HUES48 (cell line): ENCODE data around the gene C1orf174.

Experiments
- H3K27ac ChIP-seq: one replicate; pipeline ENCODE4 v1.7.0; 2013; ENCODE audit warnings: low read depth, low read length, inconsistent platforms
- H3K27me3 ChIP-seq: 2 replicates; pipeline ENCODE4 v1.6.1; 2013; ENCODE audit warnings: mild to moderate bottlenecking, low read length; ENCODE audit not compliant: control insufficient read depth, insufficient read depth
- H3K36me3 ChIP-seq: 2 replicates; pipeline ENCODE4 v1.6.1; 2013; ENCODE audit warnings: low read length; ENCODE audit not compliant: control insufficient read depth, insufficient read depth
- H3K4me1 ChIP-seq: 2 replicates; pipeline ENCODE4 v1.6.1; 2013; ENCODE audit warnings: mild to moderate bottlenecking, low read length; ENCODE audit not compliant: control insufficient read depth, insufficient read depth
- H3K4me3 ChIP-seq: 2 replicates; pipeline ENCODE4 v1.5.1; 2013; ENCODE audit warnings: mild to moderate bottlenecking, low read depth, low read length
- H3K9ac ChIP-seq: 2 replicates; pipeline ENCODE4 v1.6.1; 2013; ENCODE audit warnings: mild to moderate bottlenecking, low read depth, low read length, moderate library complexity
- H3K9me3 ChIP-seq: 2 replicates; pipeline ENCODE4 v1.6.1; 2013; ENCODE audit warnings: low read length; ENCODE audit not compliant: control insufficient read depth, insufficient read depth

C1orf174 gene

DNA sequence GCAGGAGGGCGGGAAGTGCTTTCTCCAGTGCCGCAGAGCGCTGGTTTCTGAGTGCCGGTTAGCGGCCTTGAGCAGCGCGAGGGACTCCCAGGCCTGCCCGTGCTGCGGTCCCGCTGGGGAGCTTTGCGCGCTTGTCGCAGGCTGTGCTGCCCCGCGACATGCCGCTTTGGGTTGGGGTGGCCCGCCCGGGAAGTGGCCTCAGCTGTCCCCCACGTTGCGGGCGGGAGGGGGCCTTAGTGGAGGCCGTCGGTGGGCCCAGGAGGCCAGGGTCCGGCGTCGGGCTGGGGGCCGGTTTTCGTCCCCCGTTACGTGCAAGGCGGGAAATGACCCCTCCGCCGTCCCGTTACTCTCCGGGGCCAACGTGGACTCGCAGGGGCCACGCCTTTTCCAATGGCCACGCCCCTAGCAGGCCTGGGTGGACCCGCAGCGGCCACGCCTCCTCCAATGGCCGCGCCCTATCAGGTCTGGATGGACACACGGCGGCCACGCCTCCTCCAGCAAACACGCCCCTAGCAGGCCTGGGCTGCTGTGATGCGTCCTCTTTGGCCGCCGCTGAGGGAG lies 977 bp upstream of the C1orf174 start:
- H3K36me3 ChIP-seq: no peaks in the 10 kb centered on the region
- no peaks in the 10 kb centered on the region for H3K9me3 ChIP-seq
- H3K27me3 ChIP-seq: no peaks in the 10 kb centered on the region
- peak overlapping the region; percentile 88 for H3K4me3 ChIP-seq
- peak overlapping the region; percentile 99 for H3K27ac ChIP-seq
- peak overlapping the region; percentile 75 for H3K9ac ChIP-seq
- H3K4me1 ChIP-seq: peaks cover 5% of the 10 kb centered on the region

DNA sequence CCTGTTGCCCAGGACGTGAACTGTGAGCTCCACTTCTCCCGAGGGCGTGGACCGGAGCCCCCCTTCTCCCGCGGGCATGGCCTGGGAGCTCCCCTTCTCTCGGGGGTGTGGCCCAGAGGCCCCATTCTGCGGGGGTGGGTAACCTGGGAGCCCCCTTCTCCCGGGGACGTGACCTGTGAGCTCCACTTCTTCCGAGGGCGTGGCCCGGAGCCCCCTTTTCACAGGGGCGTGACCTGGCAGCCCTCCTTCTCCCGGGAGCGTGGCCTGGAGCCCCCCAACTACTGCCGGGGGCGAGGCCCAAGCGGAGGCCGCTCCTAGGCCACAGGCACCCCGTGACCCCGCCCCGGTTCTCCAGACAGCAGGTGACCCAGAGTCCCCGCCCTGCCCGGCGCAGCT lies 320 bp downstream of the C1orf174 start:
- Histone ChIP-seq H3K36me3 (peaks cover 7% of the 10 kb centered on the region; the same call in 1 of the 2 replicates), H3K27ac (peak overlapping the region; percentile 99), H3K4me1 (peaks cover 5% of the 10 kb centered on the region), H3K27me3 (no peaks in the 10 kb centered on the region), H3K4me3 (peak overlapping the region; percentile 88), H3K9me3 (no peaks in the 10 kb centered on the region), H3K9ac (peak overlapping the region; percentile 73)

DNA sequence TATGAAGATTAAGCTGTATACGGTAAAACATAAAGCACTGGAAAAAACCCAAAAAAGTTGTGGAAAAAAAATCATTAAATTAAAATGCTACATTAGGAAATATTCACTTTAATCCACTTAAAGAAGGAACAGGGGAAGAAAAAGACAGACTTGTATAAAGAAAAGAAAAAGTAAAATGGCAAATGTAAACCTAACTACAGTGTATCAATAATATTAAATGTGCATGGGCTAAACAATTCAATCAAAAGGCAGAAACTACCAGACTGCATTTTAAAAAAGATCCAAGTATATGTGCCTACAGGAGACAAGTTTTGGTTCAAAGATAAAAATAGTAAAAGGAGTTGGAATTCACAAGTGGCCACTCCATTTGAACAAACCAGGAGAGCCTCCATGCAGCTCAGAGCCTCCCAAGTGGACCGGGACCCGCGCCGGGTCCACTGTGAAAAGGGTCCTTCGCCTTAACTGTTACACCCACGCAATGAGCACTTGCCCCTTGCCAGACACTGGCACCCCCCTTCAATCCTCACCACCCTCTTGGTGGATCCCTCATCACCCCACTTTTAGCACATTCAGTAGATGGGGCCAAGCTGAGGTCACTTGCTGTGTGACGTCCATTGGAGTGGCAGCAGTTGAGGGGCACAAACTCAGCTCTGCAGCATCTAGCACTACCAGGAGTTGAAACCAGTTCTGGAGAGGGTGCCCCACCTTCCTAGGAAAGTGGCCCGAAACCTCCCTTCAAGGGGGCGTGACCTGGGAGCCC lies 898 bp downstream of the C1orf174 start:
- Histone ChIP-seq H3K9ac (peak overlapping the region; percentile 73), H3K4me3 (peak overlapping the region; percentile 88), H3K36me3 (peaks cover 7% of the 10 kb centered on the region; the same call in 1 of the 2 replicates), H3K27ac (peak overlapping the region; percentile 99), H3K4me1 (peaks cover under 1% of the 10 kb centered on the region), H3K27me3 (no peaks in the 10 kb centered on the region), H3K9me3 (no peaks in the 10 kb centered on the region)

DNA sequence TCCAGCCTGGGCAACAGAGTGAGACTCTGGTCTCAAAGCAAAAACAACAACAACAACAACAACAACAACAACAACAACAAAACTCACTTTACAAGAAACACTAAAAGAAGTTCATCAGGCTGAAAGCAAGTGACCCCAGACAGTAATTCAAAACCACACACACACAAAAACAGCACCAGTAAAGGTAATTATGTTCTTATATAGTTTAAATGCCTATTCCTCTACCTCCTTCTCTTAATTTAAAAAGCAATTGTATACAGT lies 1.7 kb downstream of the C1orf174 start:
- H3K9me3 ChIP-seq: no peaks in the 10 kb centered on the region
- H3K4me3 ChIP-seq: 0 out of 2 replicates have a peak overlapping the region, but pooled peaks have one; percentile 88
- no peak overlapping the region for H3K9ac ChIP-seq
- H3K27ac ChIP-seq: no peak overlapping the region
- no peaks in the 10 kb centered on the region for H3K27me3 ChIP-seq
- H3K36me3 ChIP-seq: peaks cover 7% of the 10 kb centered on the region; the same call in 1 of the 2 replicates
- no peaks in the 10 kb centered on the region; the same call in 1 of the 2 replicates for H3K4me1 ChIP-seq

DNA sequence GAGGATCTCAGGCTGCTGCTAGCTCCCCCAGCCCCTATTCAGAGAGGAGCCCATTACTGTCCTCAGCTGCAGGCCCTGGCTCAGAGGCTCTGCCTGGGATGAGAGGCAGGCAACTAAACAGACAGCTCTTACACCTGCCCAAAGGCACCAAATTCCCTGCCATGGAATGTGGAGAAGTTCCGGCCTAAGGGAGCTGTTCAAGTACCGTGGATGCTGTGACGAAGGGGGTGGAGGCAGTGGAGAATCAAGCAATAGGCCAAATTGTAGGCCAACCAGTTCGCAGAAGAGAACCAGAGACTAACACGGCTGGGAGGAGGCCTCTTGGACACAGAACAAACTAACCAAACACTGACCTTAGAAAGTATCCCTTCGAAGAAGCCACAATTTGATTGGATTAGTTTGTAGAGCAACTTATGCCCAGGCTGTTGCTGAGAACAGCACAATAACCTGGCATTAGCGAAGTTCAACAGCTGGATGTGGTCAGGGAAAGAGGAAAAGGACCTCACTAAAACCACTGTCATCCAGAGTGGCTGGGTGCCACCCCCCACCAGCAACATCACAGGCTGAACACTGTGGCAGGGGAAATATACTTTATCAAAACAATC lies 3.6 kb downstream of the C1orf174 start:
- H3K36me3 ChIP-seq: peaks cover 9% of the 10 kb centered on the region
- no peak overlapping the region for H3K27ac ChIP-seq
- no peak overlapping the region for H3K9ac ChIP-seq

DNA sequence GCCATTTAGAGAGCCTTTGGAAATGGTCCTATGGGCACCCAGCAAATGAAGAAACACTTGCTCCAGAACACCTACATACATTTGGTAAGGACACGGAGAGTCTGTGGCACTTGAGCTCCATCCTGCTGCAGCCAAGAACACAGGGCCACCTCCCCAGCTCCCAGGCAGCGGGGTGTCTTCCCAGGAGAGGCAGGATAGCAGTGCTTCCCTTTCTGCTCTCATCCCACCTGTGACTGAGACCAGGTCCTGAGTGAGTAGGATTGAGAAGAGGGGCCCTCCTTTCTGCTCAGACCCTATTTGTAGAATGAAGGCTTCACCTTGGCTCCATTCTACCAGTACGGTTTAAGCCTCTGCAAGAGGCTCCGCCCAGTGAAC lies 4.1 kb downstream of the C1orf174 start:
- Histone ChIP-seq H3K4me3 (no peak overlapping the region), H3K27me3 (no peaks in the 10 kb centered on the region), H3K36me3 (peaks cover 14% of the 10 kb centered on the region), H3K9ac (no peak overlapping the region), H3K4me1 (no peaks in the 10 kb centered on the region; the same call in 1 of the 2 replicates), H3K9me3 (no peaks in the 10 kb centered on the region), H3K27ac (no peak overlapping the region)

More for the DNA sequence above, 3.6 kb downstream of the C1orf174 start:
- Histone ChIP-seq H3K4me1 (no peaks in the 10 kb centered on the region; the same call in 1 of the 2 replicates), H3K27me3 (no peaks in the 10 kb centered on the region), H3K4me3 (no peak overlapping the region), H3K9me3 (no peaks in the 10 kb centered on the region)

DNA sequence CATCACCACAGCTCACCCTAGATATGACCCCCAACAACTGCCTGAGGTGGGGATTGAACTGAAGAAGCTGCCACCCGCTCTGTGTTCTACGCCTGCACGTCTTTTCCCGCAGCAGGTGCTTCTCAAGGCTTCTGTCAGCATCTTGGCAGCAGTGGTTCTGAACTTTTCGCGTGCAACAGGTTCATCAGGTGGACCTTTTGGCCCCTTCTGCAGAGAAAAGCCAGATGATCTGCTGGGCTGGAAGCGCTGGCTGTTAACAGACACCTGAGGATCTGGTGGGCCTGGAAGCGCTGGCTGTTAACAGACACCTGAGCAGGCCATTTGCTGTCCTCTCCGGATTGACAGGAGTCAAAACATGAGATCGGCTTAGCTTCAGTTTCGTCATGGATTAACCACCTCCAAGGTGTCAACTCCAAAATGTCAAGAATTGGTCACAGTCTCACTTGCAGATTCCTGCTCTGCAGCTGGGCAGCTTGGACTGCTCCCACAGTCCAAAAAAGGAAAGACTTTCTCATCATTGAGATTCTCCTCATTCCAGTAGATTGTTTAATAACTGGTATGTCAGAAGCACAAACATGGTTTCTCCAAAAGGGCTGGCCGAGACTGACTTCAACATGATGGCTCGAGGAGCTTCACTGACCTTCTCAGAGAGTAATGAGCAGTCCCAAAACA lies 4.7 kb downstream of the C1orf174 start:
- Histone ChIP-seq H3K27ac (no peak overlapping the region), H3K4me3 (no peak overlapping the region), H3K9ac (no peak overlapping the region), H3K36me3 (peaks cover 19% of the 10 kb centered on the region), H3K4me1 (no peaks in the 10 kb centered on the region; the same call in 1 of the 2 replicates), H3K27me3 (no peaks in the 10 kb centered on the region), H3K9me3 (no peaks in the 10 kb centered on the region)

DNA sequence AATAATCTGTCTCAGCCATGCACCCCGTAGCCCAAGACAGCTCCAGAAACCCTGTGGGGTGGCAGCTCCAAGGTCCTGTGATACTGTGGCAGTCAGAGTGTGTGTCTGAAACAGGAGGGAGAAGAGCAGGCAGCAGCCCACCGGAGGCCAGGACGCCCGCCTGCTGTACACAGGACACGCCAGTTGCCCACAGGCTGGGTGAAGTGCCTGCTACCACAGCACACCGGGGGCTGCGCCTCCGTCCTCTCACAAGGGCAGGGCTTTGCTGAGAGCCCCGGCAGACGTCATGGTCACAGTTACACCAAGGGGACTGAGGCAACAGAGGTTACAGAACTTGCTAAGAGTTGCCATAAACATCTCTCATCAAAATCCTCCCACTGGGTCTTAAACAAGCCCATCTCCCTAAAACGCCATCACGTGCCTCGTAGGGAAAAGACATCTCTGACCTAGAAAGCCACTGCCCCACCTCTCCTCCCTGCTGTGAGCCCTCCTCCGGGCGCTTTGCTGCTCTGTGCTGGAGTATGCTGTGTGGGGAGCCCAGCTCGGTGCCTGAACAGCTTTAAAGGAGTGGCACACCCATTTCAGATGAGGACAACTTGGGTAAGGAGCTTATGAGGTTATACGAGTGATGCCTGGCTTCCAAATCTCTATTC lies 5.3 kb downstream of the C1orf174 start:
- Histone ChIP-seq H3K4me3 (no peak overlapping the region), H3K9ac (no peak overlapping the region), H3K27ac (no peak overlapping the region), H3K27me3 (no peaks in the 10 kb centered on the region), H3K36me3 (peaks cover 26% of the 10 kb centered on the region), H3K9me3 (no peaks in the 10 kb centered on the region), H3K4me1 (no peaks in the 10 kb centered on the region; the same call in 1 of the 2 replicates)

DNA sequence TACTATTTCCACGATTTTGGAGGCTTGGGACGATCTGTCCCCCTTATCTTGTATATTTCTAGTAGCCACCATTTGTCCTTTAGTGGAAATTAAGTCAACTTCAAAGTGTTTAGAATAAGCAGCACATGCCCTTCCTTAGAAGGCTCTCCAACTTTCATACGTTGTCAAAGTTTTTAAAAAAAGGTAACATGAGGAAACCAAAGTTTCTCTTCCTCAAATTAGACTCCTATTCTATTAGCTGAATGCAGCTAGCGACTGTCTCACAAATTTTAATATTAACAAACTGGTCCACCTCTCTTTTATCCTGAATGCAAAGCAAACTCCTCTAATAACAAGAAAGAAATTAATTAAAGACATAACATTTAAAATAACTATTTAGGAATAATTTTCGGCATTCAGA lies 6.9 kb downstream of the C1orf174 start:
- no peaks in the 10 kb centered on the region for H3K4me1 ChIP-seq
- H3K9me3 ChIP-seq: no peaks in the 10 kb centered on the region
- peaks cover 38% of the 10 kb centered on the region for H3K36me3 ChIP-seq
- no peak overlapping the region for H3K27ac ChIP-seq
- H3K4me3 ChIP-seq: no peak overlapping the region
- no peaks in the 10 kb centered on the region for H3K27me3 ChIP-seq
- H3K9ac ChIP-seq: no peak overlapping the region

DNA sequence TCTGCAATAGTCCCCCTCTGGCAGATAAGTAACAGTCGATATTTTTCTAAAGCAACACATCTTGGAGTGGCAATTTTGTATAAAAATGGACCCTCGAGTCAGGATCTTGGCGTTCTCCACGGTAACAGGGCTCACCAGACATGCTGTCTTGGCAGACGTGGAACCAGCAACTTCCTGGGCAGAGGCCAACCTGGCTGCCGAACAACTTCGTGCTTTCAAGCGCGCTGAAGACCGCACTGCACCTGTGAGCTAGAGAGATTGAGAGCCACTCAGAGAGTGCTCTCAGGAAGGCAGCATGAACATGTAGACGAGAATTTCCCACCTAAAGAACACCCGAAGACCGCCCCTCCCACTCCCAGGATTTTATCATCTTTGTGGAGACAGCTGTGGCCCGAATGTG lies 7.3 kb downstream of the C1orf174 start:
- no peak overlapping the region for H3K9ac ChIP-seq
- no peaks in the 10 kb centered on the region for H3K27me3 ChIP-seq
- H3K4me1 ChIP-seq: no peaks in the 10 kb centered on the region
- no peaks in the 10 kb centered on the region for H3K9me3 ChIP-seq
- H3K36me3 ChIP-seq: peaks cover 42% of the 10 kb centered on the region
- no peak overlapping the region for H3K4me3 ChIP-seq
- H3K27ac ChIP-seq: no peak overlapping the region
